ENCODE results near the gene FAM13A. TPM values are rescaled to one million over a fixed set of nuclear protein-coding genes. Genes with fewer than 3 reads are reported as not detected.
"Not testable (repeated sequence)": the region's sequence is repeated elsewhere in the genome, so short reads cannot be mapped to it uniquely, and the experiment has no call there.

Gene FAM13A
- total RNA-seq, 1 donor from 2014 or later = 40.3 TPM

- Histone ChIP-seq H3K9me3 (ENCODE audit: low read depth) (no peaks in the 10 kb centered on the region), H3K36me3 (peaks cover 12% of the 10 kb centered on the region), H3K9ac (no peak overlapping the region), H2AFZ (replicated peaks) (no peak overlapping the region), H3K4me2 (no peak overlapping the region), H3F3A (ENCODE audit: low read depth) (no peaks in the 10 kb centered on the region), H3K27ac (no peak overlapping the region), H3K79me2 (ENCODE audit: low read depth) (no peaks in the 10 kb centered on the region), H3K27me3 (no peaks in the 10 kb centered on the region), H3K4me3 (no peak overlapping the region), H3K4me1 (no peaks in the 10 kb centered on the region), H4K20me1 (ENCODE audit: low read depth) (no peaks in the 10 kb centered on the region)
- Mint-ChIP-seq H3K9me3 (no peaks in the 10 kb centered on the region), H3K27me3 (ENCODE audit: insufficient read depth, low read depth) (no peaks in the 10 kb centered on the region), H3K4me3 (no peak overlapping the region), H3K36me3 (peaks cover 30% of the 10 kb centered on the region), H3K4me1 (no peaks in the 10 kb centered on the region), H3K27ac (no peak overlapping the region)
- TF ChIP-seq EZH2phosphoT487 (IDR thresholded peaks at IDR 0.05) = no peak
- no peak for TF ChIP-seq EZH2 (IDR thresholded peaks at IDR 0.05)
- no peak for TF ChIP-seq CTCF (IDR thresholded peaks at IDR 0.05)
- no peak for DNase-seq (ENCODE audit: low spot score)
Measured at GRCh38 chr4:89008166-89008565, 48.8 kb downstream of the FAM13A start.

DNA sequence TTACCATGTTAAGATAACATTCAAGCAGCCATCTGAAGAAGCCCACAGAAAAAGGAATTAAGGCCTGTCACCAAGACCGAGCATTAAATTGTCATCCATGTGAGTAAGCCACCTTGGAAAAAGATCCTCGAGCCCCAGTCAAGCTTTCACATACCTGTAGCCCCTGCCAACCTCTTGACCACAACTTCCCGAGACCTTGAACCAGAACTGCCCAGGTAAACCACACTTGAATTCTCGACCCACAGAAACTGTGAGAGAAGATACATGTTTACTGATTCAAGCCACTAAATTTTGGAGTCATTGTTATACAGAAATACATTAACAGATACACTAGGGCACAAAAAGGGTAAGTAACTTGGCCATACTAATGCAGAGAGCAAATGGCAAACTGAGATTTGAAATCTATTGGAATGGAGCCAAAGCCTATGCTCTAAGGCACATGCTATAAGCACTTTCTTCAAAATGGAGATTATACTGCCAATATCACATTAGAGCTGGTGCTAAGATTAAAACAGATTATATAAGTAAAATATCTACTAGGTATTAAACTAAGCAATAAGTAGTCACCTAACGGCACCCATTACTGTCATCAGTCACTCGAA, 49.5 kb downstream of the FAM13A start:
- Histone ChIP-seq H3K9ac (no peak overlapping the region), H3K79me2 (ENCODE audit: low read depth) (no peaks in the 10 kb centered on the region), H3K4me3 (no peak overlapping the region), H3K36me3 (peaks cover 12% of the 10 kb centered on the region), H3F3A (ENCODE audit: low read depth) (no peaks in the 10 kb centered on the region), H3K4me2 (no peak overlapping the region), H2AFZ (replicated peaks) (no peak overlapping the region), H3K27me3 (no peaks in the 10 kb centered on the region), H3K9me3 (ENCODE audit: low read depth) (no peaks in the 10 kb centered on the region), H3K27ac (no peak overlapping the region), H3K4me1 (no peaks in the 10 kb centered on the region), H4K20me1 (ENCODE audit: low read depth) (no peaks in the 10 kb centered on the region)
- DNase-seq (ENCODE audit: low spot score) = no peak
- Mint-ChIP-seq H3K4me1 (no peaks in the 10 kb centered on the region), H3K4me3 (no peak overlapping the region), H3K9me3 (no peaks in the 10 kb centered on the region), H3K27me3 (ENCODE audit: insufficient read depth, low read depth) (no peaks in the 10 kb centered on the region), H3K27ac (no peak overlapping the region), H3K36me3 (peaks cover 30% of the 10 kb centered on the region)
- no peak for TF ChIP-seq CTCF (IDR thresholded peaks at IDR 0.05)
- TF ChIP-seq EZH2phosphoT487 (IDR thresholded peaks at IDR 0.05) = no peak
- no peak for TF ChIP-seq EZH2 (IDR thresholded peaks at IDR 0.05)

DNA sequence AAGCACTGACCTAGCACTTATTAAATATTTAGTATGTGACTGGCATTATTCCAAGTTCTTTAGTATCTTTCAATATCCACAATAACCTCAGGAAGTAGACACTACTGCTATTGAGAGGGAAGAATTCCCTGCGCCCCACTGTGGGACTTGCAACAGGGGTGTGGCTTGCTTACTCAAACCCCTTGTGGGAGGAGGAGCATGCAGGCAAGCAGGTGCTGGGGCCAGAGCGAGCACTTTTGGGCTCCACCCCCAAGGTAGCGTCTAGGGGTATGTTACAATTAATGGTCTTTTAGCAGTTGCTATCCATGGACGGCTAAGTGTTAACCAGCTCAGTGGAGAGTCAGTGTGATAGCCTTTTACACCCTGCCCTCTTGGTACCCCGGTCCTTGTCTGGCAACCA, 50.7 kb downstream of the FAM13A start:
- no peak for DNase-seq (ENCODE audit: low spot score)
- Histone ChIP-seq H3F3A (ENCODE audit: low read depth) (no peaks in the 10 kb centered on the region), H3K9ac (no peak overlapping the region), H2AFZ (replicated peaks) (no peak overlapping the region), H3K4me1 (no peaks in the 10 kb centered on the region), H3K4me3 (no peak overlapping the region), H3K9me3 (ENCODE audit: low read depth) (no peaks in the 10 kb centered on the region), H3K27me3 (no peaks in the 10 kb centered on the region), H3K4me2 (no peak overlapping the region), H3K27ac (no peak overlapping the region), H3K79me2 (ENCODE audit: low read depth) (no peaks in the 10 kb centered on the region), H4K20me1 (ENCODE audit: low read depth) (no peaks in the 10 kb centered on the region), H3K36me3 (peaks cover 12% of the 10 kb centered on the region)
- no peaks in the 10 kb centered on the region for H3K27me3 Mint-ChIP-seq (ENCODE audit: insufficient read depth, low read depth)
- H3K9me3 Mint-ChIP-seq = no peaks in the 10 kb centered on the region
- no peak overlapping the region for H3K27ac Mint-ChIP-seq
- H3K36me3 Mint-ChIP-seq = peaks cover 27% of the 10 kb centered on the region
- TF ChIP-seq EZH2 (IDR thresholded peaks at IDR 0.05) = no peak
- no peak for TF ChIP-seq CTCF (IDR thresholded peaks at IDR 0.05)
- TF ChIP-seq EZH2phosphoT487 (IDR thresholded peaks at IDR 0.05) = no peak
- H3K4me1 Mint-ChIP-seq = no peaks in the 10 kb centered on the region
- no peak overlapping the region for H3K4me3 Mint-ChIP-seq

- peaks cover 27% of the 10 kb centered on the region for H3K36me3 Mint-ChIP-seq
- H3K4me2 ChIP-seq; H3K4me3 ChIP-seq; H3F3A ChIP-seq (ENCODE audit: low read depth); H3K27me3 Mint-ChIP-seq (ENCODE audit: insufficient read depth, low read depth); DNase-seq (ENCODE audit: low spot score); H3K4me1 ChIP-seq; H3K4me3 Mint-ChIP-seq; H3K9ac ChIP-seq; H3K79me2 ChIP-seq (ENCODE audit: low read depth); H3K9me3 ChIP-seq (ENCODE audit: low read depth); H2AFZ ChIP-seq (replicated peaks); H3K9me3 Mint-ChIP-seq; H4K20me1 ChIP-seq (ENCODE audit: low read depth); H3K27ac Mint-ChIP-seq; H3K27ac ChIP-seq; H3K27me3 ChIP-seq; H3K4me1 Mint-ChIP-seq: not testable (repeated sequence)
- peaks cover 12% of the 10 kb centered on the region for H3K36me3 ChIP-seq
Measured at GRCh38 chr4:89005066-89005465, 51.9 kb downstream of the FAM13A start.

All from neural progenitor cell (in vitro differentiated cells).